GM12873 (cell line): ENCODE results near the gene CCR5.

Experiments
- CTCF ChIP-seq: IDR thresholded peaks from 2 replicates; pipeline ENCODE4 v1.5.1; 2012; ENCODE audit warnings: low read depth, mild to moderate bottlenecking, moderate library complexity, low read length, control low read depth; ENCODE audit not compliant: insufficient read depth; ENCODE audit errors: missing control alignments

The CCR5 gene

GRCh38 chr3:46353647-46354410, 16.9 kb upstream of the CCR5 start, which contains the start of gene CCR2:
CCR2 (plus strand) TSS chr3:46354111; CDS start chr3:46357528, 3,417 bp downstream.
- TF ChIP-seq CTCF: no peak

DNA sequence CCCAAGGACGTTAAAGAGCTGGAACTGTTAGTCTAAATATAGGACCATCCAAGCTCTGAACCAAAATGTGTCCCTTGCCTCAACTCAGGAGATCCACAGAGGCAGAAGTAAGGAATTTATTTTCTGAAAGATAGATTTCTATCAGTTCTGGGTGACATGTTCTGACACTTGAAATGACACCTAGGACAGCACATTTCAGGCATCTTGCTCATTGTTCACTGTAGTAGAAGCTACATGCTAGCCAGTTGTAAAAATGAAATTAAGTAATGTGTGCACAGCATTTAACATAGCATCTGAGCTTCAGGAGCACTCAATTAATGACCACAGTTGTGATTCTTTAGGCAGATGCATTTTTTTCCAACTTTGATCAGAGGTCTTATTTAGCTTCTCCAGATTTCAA, 16.3 kb upstream of the CCR5 start:
- TF ChIP-seq CTCF: no peak

GRCh38 chr3:46354984-46355383, 15.8 kb upstream of the CCR5 start:
- no peak for TF ChIP-seq CTCF

- no peak for TF ChIP-seq CTCF
These were observed 14.5 kb upstream of the CCR5 start for GRCh38 chr3:46356276-46356675.

DNA sequence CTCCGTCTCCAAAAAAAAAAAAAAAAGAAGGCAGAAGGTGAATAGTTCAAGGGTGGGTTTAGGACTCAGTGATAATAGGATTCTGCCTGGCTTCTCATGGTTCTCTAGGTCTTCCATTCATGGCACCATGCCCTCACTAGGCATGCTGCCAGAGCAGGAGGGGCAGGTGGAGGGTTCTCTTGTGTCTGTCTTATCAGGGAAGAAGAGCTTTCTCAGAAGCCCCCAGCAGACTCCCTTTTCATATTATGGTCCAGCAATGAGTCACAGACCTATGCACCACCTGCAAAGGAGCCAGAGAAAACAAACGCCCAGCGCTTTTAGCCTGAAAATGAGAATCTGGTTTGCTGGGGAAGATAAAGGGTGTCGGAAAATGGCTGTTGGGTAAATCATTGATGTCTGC, 13.8 kb upstream of the CCR5 start:
- TF ChIP-seq CTCF: no peak

DNA sequence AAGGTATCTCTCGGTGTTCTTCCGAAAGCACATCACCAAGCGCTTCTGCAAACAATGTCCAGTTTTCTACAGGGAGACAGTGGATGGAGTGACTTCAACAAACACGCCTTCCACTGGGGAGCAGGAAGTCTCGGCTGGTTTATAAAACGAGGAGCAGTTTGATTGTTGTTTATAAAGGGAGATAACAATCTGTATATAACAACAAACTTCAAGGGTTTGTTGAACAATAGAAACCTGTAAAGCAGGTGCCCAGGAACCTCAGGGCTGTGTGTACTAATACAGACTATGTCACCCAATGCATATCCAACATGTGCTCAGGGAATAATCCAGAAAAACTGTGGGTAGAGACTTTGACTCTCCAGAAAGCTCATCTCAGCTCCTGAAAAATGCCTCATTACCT, 12.3 kb upstream of the CCR5 start:
- no peak for TF ChIP-seq CTCF

DNA sequence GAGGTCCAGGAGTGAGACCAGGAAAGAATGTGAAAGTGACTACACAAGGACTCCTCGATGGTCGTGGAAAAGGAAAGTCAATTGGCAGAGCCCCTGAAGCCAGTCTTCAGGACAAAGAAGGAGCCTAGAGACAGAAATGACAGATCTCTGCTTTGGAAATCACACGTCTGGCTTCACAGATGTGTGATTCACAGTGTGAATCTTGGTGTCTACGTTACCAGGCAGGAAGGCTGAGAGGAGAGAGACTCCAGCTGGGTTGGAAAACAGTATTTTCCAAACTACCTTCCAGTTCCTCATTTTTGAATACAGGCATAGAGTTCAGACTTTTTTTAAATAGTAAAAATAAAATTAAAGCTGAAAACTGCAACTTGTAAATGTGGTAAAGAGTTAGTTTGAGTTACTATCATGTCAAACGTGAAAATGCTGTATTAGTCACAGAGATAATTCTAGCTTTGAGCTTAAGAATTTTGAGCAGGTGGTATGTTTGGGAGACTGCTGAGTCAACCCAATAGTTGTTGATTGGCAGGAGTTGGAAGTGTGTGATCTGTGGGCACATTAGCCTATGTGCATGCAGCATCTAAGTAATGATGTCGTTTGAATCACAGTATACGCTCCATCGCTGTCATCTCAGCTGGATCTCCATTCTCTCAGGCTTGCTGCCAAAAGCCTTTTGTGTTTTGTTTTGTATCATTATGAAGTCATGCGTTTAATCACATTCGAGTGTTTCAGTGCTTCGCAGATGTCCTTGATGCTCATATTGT, 10.8 kb upstream of the CCR5 start:
- no peak for TF ChIP-seq CTCF
